A673 (cell line): Measurements from ENCODE around the gene ECHS1. TPM values are rescaled to one million over a fixed set of nuclear protein-coding genes. Genes with fewer than 3 reads are reported as not detected.
"Not testable (repeated sequence)": the region's sequence is repeated elsewhere in the genome, so short reads cannot be mapped to it uniquely, and the experiment has no call there.

Experiments
- BruUV-seq: library from RNA; stranded (reverse); fragments of 400-500 nt; replicated peaks from 2 replicates; lab custom pipeline; 2021; lab: Mats Ljungman, UMichigan
- CTCF ChIA-PET: fragments of 300-600 bp; sonication (Branson Sonifier 250); formaldehyde crosslinking; loops from one replicate; lab custom pipeline; 2022; ENCODE audit warnings: antibody characterized with exemption; lab: Charles Lee
- POLR2A ChIA-PET: fragments of 300-600 bp; sonication (Branson Sonifier 250); formaldehyde crosslinking; loops from one replicate; lab custom pipeline; 2022; ENCODE audit warnings: antibody characterized with exemption; ENCODE audit not compliant: low non-redundant PET; lab: Charles Lee
- DNase-seq: peaks from one replicate; pipeline ENCODE4 v3.0.0-alpha.2; 2015; ENCODE audit warnings: low spot score
- H3K27ac ChIP-seq: fragments of 200-600 bp; sonication (generic); 2 replicates; pipeline ENCODE4 v1.5.1; 2016; ENCODE audit warnings: mixed run types, low read depth, mild to moderate bottlenecking, mixed read lengths, antibody characterized with exemption, low read length; ENCODE audit not compliant: poor library complexity, severe bottlenecking
- H3K27me3 ChIP-seq: fragments of 200-600 bp; sonication (generic); replicated peaks from 2 replicates; pipeline ENCODE4 v1.6.1; 2017; ENCODE audit warnings: mixed run types, low read depth, mild to moderate bottlenecking, mixed read lengths, antibody characterized with exemption, low read length; ENCODE audit not compliant: insufficient read depth, poor library complexity
- H3K36me3 ChIP-seq: fragments of 200-600 bp; sonication (generic); 2 replicates; pipeline ENCODE4 v1.6.1; 2016; ENCODE audit warnings: mixed run types, mild to moderate bottlenecking, mixed read lengths, antibody characterized with exemption, low read length; ENCODE audit not compliant: insufficient read depth, poor library complexity, severe bottlenecking
- H3K4me1 ChIP-seq: fragments of 200-600 bp; sonication (generic); 2 replicates; pipeline ENCODE4 v1.6.1; 2017; ENCODE audit warnings: mixed run types, mild to moderate bottlenecking, mixed read lengths, antibody characterized with exemption, low read length; ENCODE audit not compliant: insufficient read depth, poor library complexity, severe bottlenecking
- H3K4me3 ChIP-seq: fragments of 200-600 bp; sonication (generic); 2 replicates; pipeline ENCODE4 v1.5.1; 2016; ENCODE audit warnings: low read depth, mixed run types, mild to moderate bottlenecking, mixed read lengths, low read length; ENCODE audit not compliant: poor library complexity, severe bottlenecking
- H3K9me3 ChIP-seq: fragments of 200-600 bp; sonication (generic); 2 replicates; pipeline ENCODE4 v1.6.1; 2016; ENCODE audit warnings: mixed run types, low read depth, mild to moderate bottlenecking, mixed read lengths, antibody characterized with exemption, low read length; ENCODE audit not compliant: poor library complexity, severe bottlenecking
- CTCF ChIP-seq: fragments of 300-800, 200-600 bp; sonication (generic); conservative IDR thresholded peaks from 2 replicates; pipeline ENCODE4 v1.5.1; 2017; ENCODE audit warnings: low read depth, mild to moderate bottlenecking, antibody characterized with exemption, low read length, moderate library complexity, mixed read lengths
- EZH2 ChIP-seq: fragments of 200-600 bp; sonication (generic); IDR thresholded peaks from 2 replicates; pipeline ENCODE4 v1.6.1; 2017; ENCODE audit warnings: borderline replicate concordance, low read depth, mild to moderate bottlenecking, mixed read lengths, antibody characterized with exemption, low read length; ENCODE audit not compliant: poor library complexity, severe bottlenecking
- intact Hi-C: fragments of 100-400 bp; cut with micrococcal nuclease; formaldehyde crosslinking; loops from one replicate; pipeline ENCODE4 v1.10.0; 2022; ENCODE audit not compliant: unreplicated experiment
- total RNA-seq: library from RNA; stranded (reverse); gene quantifications from 2 replicates; pipeline ENCODE4 v1.2.3, GENCODE V29; 2021

Gene ECHS1
- total RNA-seq, 1 experiment from 2014 or later = 96.3 TPM

- POLR2A ChIA-PET = no interaction called here
- intact Hi-C loops = no loop called here
Observed at GRCh38 chr10:133377025-133377817, 4.1 kb upstream of the ECHS1 start.

GRCh38 chr10:133376183-133376582 lies 3.0 kb upstream of the ECHS1 start:
- H3K27me3 ChIP-seq, POLR2A ChIA-PET, H3K9me3 ChIP-seq, BruUV-seq, DNase-seq, H3K4me1 ChIP-seq, H3K36me3 ChIP-seq, H3K4me3 ChIP-seq, CTCF ChIA-PET, intact Hi-C loops, H3K27ac ChIP-seq: not testable (repeated sequence)

More at GRCh38 chr10:133377025-133377817, 4.1 kb upstream of the ECHS1 start:
- H3K4me3 ChIP-seq = no peak overlapping the region
- TF ChIP-seq CTCF (no peak), EZH2 (no peak)
- no TSS peak for BruUV-seq
- H3K4me1 ChIP-seq = peaks cover 5% of the 10 kb centered on the region
- no peaks in the 10 kb centered on the region for H3K27me3 ChIP-seq
- DNase-seq = no peak
- no peaks in the 10 kb centered on the region for H3K36me3 ChIP-seq
- no peak overlapping the region for H3K27ac ChIP-seq
- no peaks in the 10 kb centered on the region for H3K9me3 ChIP-seq
- CTCF ChIA-PET = no interaction called here

DNA sequence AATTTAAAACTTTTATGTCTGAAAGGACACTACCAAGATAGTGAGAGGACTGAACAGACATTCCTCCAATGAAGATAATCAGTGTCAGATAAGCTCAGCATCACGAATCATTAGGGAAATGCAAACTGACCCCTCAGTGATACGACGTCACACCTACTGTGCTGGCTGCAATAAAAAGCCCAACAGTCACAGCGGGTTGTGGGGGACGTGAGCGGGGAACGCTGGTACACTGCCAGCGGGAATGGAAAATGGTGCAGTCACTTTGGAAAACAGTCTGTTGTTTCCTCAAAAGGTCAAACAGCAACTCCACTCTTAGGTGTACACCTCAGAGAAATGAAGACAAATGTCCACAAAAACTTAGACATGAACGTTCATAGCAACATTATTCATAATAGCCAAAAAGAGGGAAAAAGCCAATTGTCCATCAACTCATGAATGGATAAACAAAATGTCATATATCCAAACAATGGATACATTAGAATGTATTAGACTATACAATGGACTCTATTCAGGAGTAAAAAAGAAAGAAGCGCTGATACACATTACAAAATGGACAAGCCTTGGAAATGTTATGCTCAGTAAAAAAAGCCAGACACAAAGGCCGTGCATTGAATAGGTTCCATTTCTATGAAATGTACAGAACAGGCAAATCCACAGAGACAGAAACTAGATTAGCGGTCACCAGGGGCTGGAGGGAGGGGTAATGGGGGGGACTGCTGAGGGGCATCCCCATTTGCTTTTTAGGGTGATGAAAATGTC lies 2.4 kb upstream of the ECHS1 start:
- Histone ChIP-seq H3K4me1 (peaks cover 5% of the 10 kb centered on the region), H3K9me3 (no peaks in the 10 kb centered on the region), H3K4me3 (no peak overlapping the region), H3K36me3 (no peaks in the 10 kb centered on the region), H3K27me3 (no peaks in the 10 kb centered on the region), H3K27ac (no peak overlapping the region)
- no peak for DNase-seq
- BruUV-seq = no TSS peak
- POLR2A ChIA-PET = no interaction called here
- intact Hi-C loops = no loop called here
- TF ChIP-seq CTCF = no peak
- no peak for TF ChIP-seq EZH2
- CTCF ChIA-PET = no interaction called here
